IPS DF 4.7 (cell line): Measurements from ENCODE around the gene ACTN1.
"Not testable (repeated sequence)": the region's sequence is repeated elsewhere in the genome, so short reads cannot be mapped to it uniquely, and the experiment has no call there.

Experiments used
- DNase-seq: peaks from one replicate; pipeline ENCODE4 v3.0.0-alpha.2; 2013; ENCODE audit warnings: low spot score; ENCODE audit errors: extremely low read depth

ACTN1 gene

DNA sequence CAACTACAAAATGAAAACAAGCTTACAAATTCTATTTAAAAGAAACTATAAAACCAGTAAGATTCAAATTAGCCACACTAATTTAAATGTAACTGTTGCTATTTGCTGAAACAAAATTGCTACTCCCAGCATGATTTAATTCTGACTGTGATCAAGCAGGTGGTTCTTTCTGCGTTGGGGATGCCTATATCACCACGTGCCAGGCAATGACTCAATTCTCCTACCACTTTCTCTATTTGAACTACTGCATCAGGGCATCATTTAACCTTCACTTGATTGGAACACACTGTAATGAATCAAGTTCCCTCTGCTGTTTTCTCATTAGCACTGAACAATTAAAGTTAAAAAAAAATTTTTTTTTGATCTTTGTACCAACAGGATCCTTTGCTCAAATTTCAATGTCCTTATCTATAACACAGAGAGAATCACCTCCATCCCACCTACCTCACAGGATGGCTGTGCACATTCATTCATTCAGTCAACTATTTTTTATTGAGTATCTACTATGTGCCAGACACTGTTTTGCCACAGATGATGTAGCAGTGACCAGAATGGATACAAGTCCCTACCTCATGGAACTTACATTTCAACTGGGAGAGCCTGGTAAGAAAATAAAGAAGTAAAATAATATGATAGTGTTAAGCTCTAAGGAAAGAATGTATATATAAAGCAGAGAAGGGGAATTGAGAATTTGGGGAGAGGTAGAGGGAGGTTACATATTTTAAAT, 8.0 kb upstream of the ACTN1 start:
- DNase-seq = no peak

DNA sequence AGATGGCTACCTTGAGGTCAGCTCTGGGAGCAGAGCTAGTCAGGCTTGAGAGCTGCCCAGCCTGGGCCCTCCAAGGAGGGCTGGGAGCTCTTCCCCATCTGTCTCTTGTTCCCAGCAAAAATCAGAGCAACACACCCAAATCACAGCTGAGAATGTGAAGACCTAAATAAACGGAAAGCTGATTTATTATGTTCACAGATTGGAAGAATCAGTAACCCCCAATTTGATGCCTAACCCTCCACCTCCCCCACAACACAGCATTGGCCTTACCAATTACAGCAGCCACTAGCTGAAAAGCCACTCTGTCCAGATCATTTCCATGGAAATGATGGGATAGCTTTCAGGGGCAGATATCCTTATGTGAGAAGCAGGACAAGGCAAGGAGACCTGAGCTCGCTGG, 7.1 kb upstream of the ACTN1 start:
- no peak for DNase-seq

DNA sequence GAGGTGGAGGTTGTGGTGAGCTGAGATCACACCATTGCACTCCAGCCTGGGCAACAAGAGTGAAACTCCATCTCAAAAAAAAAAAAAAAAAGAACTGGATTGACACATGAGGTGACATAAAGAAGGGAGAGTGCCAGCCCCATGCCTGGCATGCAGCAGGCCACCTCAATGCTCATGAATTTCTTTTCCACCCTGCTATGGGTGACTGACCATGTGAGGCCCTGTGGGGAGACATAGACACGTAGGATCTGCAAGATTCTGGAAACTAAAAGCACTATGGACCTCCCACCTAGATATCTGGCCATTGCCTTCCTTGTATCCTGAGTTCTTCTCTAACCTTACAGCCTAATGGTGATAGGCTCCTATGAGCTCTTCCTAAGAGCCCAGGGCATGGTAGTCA, 5.6 kb upstream of the ACTN1 start:
- DNase-seq = no peak

DNA sequence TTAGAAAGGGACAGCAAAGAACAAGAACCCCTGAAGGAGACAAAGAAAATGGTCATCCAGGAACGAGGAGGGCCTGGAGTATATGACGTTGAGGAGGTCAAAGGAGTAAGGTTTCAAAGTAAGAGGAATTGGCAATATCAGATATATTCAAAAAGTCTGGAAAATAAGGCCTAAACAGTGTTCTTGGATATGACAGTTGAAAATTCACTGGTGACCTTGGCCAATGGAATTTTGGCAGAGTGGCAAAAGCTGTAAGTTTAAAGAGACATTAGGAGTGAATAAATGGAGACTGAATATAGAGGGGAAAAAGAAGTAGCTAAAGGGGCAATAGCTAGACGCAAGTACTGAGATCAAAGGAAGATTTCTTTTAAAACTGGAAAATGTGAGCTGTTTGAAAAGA, 4.1 kb upstream of the ACTN1 start:
- no peak for DNase-seq

DNA sequence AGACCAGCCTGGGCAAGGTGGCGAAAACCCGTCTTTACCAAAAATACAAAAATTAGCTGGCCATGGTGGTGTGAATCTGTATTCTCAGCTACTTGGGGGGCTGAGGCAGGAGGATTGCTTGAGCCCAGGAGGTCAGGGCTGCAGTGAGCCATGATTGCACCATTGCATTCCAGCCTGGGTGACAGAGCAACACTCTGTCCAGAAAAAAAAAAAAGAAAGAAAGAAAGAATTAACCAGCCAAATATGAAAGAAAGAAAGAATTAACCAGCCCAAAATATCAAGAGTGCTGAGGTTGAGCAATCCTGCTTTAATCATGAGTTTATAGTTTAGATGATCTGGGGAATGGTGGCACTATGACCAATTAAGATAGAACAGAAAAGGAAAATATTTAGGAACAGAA, 3.5 kb upstream of the ACTN1 start:
- DNase-seq = no peak

DNA sequence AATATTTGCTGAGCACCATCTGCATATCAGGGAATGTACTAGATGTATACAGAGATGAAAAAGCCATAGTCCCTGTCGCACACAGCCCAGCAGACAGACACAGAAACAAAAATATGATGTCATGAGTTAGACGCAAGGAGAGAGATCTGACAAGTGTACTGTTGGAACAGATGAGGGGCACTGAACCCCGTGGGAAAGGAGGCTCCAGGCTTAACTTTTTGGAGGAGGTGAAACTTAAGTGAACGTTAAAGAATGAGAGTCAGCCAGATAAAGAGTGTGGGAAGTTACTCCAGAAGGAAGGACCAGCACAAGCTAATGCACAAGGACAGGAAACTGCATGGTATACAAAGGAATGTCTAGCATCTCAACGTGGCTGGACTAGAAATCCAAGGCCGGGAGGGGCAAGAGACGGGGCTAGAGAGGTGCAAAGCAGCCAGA, 2.5 kb upstream of the ACTN1 start:
- no peak for DNase-seq

DNA sequence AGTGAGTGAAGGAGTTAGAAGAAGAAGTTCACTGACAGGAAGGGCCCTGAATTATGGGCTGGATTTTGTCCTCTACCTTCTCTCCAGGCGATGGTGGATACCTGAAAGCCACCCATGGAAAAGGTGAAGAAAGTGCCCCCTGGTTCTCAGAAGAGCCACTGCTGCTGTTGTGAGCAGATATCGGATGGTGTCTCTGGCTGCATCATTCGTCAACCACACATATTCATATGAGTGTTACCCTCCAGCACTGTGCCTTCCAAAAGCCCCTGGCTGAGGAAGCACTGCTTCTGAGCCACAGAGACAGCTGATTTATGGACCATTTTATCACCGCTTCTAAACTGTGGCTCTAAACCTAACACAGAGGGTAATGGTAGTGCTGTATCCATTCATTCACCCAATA, 2.0 kb upstream of the ACTN1 start:
- no peak for DNase-seq

DNA sequence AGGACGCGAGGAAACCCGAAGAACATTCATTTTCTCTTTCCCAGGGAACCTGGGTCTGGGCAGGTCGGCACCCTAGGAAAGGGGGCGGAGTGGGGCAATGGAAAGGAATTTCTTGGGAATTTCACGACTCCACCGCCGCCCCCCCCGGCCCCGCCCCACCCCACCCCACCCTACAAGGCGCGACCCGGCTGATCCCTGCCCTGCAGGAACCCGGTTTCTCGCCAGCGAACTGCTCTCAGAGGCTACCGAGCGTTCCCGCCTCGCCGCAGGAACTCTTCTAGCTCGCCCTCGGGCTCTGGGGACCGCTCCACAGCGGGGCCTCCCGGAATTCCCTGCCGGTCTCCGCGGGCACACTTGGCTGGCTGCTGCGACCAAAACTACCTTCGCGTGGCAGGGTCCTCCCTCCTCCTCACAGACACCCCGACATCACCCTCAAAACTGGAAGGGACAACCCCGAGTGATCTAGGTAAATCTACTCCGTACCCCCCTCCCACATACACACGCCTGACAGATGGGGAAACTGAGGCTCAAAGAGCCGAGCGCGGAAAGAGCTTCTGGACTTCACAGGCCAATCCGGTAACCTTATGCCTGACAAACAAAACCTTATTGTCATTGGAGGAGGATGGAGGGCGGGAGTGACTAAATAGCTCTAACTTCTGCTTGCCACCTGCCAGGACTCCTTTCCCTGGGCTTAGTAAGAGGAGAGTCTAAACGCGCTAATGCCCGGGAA, 785 bp upstream of the ACTN1 start:
- no peak for DNase-seq

DNA sequence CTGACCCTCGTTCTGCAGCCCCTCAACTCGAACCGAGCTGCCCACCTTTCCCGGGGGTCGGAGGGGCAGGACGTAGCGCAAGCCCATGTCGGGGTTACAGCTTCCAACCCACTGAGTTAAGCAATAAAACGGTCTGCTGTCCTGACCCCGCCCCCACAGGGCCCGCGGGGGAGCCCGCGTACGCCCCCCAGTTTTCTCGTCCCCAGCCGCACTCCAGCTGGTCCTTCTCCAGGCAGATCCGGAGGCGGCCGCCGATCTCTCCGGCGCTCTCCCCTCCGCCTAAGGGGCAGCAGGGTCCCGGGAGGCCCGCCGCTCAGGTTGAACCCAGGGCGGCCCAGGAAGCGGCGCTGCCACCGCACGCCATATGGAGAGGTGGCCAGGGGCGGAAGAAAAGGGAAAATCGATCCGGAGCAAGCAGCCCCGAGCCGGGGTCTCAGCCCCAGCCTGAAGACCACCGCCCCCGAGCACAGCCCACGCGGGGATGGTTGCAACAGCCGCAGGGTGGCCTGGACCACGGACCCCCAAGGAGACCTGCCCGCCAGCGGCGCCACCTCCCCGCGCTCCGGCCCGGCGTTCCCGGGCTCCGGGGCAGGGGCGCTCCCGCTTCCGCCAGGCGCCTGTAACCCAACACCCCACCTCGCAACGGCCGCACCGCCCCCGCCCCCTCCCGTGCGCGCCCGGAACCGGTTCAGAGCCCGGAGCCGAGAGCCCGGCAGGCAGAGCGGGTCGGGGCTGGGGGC, 760 bp downstream of the ACTN1 start:
- DNase-seq = no peak

DNA sequence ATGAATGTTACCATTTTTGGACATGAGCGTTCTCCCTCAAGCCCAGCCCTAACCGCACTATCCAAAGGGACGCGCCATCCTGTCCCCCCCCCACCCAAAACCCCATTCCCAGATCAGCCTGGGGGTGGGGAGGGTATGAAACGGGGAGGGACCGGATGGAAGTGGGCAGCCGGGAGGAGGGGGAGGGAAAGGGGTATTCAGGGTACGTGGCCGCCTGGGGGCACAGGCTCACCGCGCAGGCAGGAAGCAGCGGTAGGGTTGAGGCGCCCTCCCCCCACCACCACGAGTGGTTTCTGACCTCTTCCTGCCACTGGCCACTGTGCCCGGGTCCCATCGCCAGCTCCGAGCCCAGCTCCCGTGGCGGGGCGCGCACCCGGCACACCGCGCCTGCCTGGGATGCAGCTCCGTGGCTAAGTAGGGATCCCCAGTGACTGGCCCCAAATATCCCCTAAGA, 1.4 kb downstream of the ACTN1 start:
- no peak for DNase-seq

DNA sequence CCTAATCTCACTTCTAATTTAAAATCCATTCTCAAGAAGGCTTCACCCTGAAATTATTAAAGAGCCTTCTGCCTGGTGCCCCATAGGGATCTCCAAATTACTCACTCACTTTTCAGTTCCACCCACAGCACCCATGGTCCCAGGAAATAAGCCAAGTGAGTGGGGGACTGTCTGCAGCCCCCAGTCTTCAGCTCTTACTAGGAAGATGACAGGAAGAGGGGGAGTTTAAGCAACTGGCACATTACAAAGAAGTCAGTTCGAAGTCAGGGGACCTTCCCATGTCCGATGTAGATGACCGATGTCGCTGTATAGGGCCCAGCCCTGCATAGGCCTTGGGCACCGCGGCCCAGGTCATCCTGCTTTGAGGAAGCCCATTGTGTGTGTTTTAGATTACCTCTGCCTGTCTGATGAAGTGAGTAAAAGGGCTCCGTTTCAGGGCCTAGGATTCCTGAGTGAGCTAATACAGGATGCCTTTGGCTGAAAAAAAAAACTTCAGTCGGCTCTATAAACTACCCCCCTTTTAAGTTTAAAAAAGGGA, 1.9 kb downstream of the ACTN1 start:
- DNase-seq = no peak

DNA sequence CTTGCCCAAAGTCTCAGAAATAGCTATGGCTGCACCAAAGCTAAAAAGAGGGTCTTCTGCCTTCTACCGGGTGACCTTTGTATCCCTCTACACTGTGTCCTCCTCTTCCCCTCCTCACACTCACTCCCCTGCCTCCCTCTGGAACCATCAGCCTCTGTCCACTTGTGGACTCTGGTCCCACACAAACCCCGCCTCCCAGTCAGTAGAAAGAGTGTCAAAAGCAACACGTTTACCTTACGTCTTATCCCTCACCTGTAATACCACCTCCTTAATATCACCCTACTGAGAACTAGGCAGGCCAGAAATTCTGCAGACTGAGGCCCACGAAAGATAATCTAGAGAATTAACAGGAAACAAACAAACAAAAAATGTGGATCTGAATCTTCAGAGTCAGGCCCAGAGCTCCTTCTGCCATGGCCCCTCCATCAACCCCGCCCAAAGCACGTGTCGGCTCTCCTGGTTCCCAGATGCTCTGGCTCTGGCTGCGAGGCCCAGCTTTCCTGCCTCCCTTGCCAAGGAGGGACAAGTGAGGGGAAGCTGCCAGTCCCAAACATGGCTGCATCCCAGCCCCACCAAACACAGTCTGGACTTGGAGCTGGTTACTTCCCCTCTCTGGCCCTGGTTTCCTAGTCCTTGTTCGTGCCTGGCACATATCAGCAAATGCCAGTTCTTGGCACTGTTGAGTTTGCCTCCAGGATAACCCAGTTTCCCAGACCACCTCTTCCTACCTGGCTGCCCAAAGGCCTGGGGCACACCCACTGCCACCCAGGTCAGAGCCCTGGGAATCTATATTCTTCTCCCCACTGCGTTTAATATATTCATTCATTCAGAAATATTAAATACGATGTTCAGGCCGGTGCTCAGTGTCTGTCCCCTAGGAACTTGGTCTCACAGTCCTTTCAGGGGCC, 2.7 kb downstream of the ACTN1 start:
- DNase-seq = no peak

DNA sequence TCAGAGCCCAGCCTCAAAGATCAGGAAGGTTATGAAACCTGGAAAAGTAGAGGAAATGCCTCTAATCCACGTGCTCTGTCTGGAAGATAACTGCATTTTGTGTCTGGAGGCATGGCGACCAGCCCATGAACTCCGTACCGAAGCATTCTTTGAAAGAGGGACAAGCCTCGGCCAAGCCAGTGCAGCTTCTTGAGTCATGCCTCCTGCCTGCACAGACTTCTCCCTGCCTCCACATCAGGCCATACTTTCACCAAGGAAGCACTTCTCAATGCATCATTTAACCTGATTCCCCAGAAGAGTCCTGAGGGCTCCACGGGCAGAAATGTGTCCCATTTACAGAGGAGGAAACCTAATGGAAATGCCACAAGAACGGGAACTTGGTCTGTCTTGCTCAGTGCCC, 3.4 kb downstream of the ACTN1 start:
- DNase-seq = no peak

DNA sequence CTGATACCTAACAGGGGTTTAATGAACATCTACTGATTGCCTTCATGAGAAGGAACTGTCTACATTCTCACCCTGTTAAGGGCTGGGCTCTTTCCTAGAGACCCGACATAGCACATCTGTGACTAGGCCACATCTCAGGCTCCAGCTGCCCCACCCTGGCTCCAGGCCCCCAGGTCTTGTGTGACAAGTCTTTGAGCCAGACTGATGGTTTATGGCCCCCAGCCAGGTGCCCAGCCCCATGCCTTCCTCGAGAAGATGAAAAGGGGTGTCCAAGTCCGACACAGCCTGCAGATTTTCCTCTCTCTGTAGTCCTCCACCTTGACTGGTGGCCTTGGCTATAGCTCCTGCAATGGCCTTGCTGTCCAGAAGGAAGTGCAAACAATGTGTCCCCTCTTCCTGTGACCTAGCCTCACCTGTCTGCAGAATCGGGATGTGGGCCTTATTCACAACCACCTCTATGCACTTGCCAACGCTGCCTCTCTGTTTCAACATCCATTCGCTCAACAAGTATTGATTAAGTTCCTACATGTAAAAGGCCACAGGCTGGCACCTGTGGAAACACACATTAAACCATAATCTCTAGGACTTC, 4.2 kb downstream of the ACTN1 start:
- DNase-seq = no peak

DNA sequence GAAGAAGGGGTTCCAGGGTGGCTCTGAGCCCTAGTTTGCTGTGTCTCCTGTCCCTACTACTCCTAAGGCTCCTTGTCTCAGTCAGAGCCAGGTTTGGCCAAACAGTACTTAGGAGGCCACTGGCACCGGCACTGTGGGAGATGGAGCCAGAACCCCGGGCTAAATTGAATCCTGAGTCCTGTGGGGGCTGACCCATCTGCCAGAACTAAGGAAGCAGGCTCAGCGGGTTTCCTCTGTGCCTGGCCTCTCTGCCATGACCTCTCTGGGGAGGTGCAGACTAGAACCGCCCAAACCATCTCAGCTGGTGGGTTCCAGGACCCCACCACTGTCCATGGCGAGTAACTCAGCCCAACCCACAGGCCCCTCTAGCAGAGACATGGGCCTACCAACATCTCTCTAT, 5.5 kb downstream of the ACTN1 start:
- DNase-seq = no peak

DNA sequence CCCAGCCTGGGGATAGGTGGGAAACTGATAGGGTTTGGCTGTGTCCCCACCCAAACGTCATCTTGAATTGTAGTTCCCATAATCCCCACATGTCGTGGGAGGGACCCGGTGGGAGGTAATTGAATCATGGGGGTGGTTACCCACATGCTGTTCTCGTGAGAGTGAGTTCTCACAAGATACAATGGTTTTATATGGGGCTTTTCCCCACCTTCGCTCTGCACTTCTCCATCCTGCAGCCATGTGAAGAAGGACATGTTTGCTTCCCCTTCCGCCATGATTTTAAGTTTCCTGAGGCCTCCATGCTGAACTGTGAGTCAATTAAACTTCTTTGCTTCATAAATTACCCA, 5.9 kb downstream of the ACTN1 start:
- not testable (repeated sequence) for DNase-seq

DNA sequence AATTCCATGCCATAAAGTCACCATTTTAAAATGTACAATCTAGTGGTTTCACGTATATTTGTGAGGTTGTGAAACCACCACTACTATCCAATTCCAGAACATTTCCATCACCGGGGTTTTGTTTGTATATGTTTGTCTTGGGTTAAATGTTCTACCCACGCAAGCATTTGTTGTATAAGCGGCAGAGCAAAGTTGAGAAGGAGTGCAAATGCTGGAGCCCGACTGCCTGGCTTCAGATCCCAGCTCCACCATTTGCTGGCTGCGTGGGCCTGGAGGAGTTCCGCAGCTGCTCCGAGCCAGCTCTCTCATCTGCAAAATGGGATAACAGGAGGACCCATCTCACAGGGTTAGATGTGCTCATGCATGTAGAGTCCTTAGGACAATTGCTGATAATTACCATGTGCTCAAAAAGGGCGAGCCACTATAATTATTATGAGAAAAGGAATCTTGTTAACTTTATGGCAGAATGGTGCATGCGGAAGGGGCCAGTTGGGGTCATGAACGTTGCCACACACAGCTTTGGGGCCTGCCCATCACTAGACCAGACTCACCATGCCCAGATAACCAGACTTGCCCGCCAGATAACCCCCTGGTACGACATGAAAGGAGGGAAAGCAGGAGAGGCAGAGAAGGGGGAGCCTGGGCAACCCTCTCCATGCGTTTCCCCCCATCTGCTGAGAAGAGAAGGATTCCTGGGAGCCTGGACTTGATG, 6.4 kb downstream of the ACTN1 start:
- DNase-seq = no peak

DNA sequence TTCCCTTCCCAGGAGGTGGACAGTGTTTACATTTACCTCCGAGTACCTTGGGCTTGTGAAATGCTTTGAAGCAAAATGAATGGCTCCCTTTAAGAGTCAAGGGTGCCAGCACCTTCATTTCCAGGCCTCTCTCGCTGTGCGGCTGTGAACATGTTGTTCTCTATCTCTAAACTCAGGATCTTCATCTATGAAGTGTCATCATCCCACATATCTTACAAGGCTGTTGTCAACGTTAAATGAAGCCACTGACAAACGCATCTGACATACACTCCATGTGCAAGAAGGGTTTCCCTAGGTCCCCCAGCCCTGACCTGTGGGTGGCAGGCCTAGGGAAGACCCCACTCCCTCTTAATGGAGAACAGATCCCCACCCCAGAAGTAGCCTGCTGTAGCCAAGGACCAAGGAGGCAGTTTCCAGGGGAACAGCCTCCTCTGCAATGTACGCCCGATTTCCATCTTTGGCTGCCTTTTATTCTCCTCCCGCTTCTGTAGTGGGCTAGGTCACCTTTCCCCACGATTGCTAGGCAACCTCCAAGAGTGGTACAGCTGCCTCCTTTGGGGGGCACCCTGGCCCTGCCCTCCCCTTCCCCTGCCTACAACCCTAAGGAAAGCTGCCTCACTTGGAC, 7.6 kb downstream of the ACTN1 start:
- no peak for DNase-seq

DNA sequence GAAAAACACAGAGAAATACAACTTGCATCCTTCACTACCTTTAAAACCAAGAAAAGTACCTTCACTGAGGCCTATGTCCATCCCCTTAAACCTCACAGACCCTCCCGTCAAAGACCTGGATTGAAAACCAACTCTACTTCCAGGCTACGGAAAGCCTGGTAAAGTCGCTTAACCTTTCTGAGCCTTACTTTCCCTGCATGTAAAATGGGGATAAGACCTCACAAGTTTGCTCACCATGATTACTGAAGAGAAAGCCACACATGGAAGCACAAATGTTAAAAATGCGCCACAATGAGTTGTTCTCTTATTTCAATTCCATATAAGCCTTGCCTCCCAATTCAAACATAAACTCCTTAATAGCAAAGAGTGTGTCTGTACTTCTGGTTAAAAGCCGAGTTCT, 8.4 kb downstream of the ACTN1 start:
- no peak for DNase-seq
